Lower leg skin (tissue), 3 donors: ENCODE results near the gene CDH13.

Experiments used
- CTCF ChIP-seq, 3 donors: fragments of 450-650 bp; IDR thresholded peaks; one replicate each; pipeline ENCODE4 v1.5.1; 2016; ENCODE audit warnings: antibody characterized with exemption in 3 of 3, mild to moderate bottlenecking in 3 of 3, moderate library complexity in 2 of 3
- POLR2A ChIP-seq, 2 donors: fragments of 450-650 bp; IDR thresholded peaks; one replicate each; pipeline ENCODE4 v1.6.1; 2016 to 2017; ENCODE audit warnings: antibody characterized with exemption in 2 of 2, mild to moderate bottlenecking in 1 of 2, moderate library complexity in 1 of 2

DNA sequence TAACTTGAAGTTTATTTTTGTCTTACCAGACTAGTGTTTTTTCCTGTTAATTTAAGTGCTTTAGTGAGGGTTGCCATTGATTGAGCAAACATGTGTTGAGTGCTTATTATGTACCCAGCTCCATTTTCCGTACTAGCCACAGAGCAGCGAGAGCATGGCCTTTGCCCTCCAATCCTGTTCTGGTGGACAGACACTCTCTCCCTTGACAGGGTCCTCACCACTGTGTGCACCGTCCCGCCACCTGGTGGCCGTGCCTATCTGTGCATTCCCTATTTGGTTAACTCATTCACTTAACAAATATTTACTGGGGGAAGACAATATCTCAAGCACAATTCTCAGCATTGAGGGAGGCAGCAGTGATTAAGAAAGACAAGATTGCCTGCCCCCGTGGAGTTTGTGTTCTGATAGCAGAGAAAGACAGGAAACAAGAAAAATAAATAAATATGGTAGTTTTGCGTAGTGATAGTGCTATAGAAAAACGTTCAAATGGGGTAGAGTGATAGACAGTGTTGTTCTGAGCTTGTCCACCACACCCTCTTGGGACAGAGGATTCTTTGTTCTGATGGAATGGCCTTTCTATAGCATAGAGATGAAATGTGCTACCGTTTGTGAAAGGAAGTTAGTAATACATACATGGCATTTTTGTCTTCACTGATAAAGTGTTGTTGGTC, 13.0 kb downstream of the CDH13 start:
- TF ChIP-seq POLR2A (IDR thresholded peaks at IDR 0.05) (no peak), CTCF (IDR thresholded peaks at IDR 0.05) (no peak)
